Upper lobe of left lung (tissue), 6 donors: ENCODE measurements around the gene CADPS. TPM values are rescaled to one million over a fixed set of nuclear protein-coding genes. Genes with fewer than 3 reads are reported as not detected.

Experiments
- ATAC-seq, 2 donors: fragments of 200-7000 bp; cut with Tn5 transposase; one replicate each; pipeline ENCODE4 v1.9.1; 2022; ENCODE audit warnings: mild to moderate bottlenecking in 2 of 2, moderate library complexity in 2 of 2; ENCODE audit not compliant: low FRiP score in 2 of 2
- DNase-seq, 2 donors: peaks; one replicate each; pipeline ENCODE4 v3.0.0-alpha.2; 2019 to 2020
- H3K27ac ChIP-seq, 4 donors: fragments of 200-600 bp; sonication (generic); one replicate each; pipeline ENCODE4 v1.5.1; 2016 to 2019
- H3K27me3 ChIP-seq, 4 donors: fragments of 200-600 bp; sonication (generic); one replicate each; pipeline ENCODE4 v1.5.1; 2017 to 2019
- H3K36me3 ChIP-seq, 4 donors: fragments of 200-600 bp; sonication (generic); one replicate each; pipeline ENCODE4 v1.5.1; 2016 to 2019
- H3K4me1 ChIP-seq, 4 donors: fragments of 200-600 bp; sonication (generic); one replicate each; pipeline ENCODE4 v1.5.1; 2018 to 2019
- H3K4me3 ChIP-seq, 4 donors: fragments of 200-600 bp; sonication (generic); one replicate each; pipeline ENCODE4 v1.5.1; 2017 to 2019; ENCODE audit warnings: mild to moderate bottlenecking in 2 of 4, moderate library complexity in 1 of 4
- H3K9me3 ChIP-seq, 4 donors: fragments of 200-600 bp; sonication (generic); one replicate each; pipeline ENCODE4 v1.5.1; 2018 to 2019
- EP300 ChIP-seq, 4 donors: sonication (generic); formaldehyde crosslinking; IDR thresholded peaks; one replicate each; pipeline ENCODE4 v1.5.1; 2017; ENCODE audit warnings: antibody characterized with exemption in 4 of 4, control low read depth in 2 of 4
- POLR2A ChIP-seq, 4 donors: fragments of 450-650 bp; IDR thresholded peaks; one replicate each; pipeline ENCODE4 v1.5.1; 2016 to 2017; ENCODE audit warnings: antibody characterized with exemption in 4 of 4, mild to moderate bottlenecking in 2 of 4
- POLR2AphosphoS5 ChIP-seq, 2 donors: sonication (generic); formaldehyde crosslinking; IDR thresholded peaks; one replicate each; pipeline ENCODE4 v1.5.1; 2017; ENCODE audit warnings: antibody characterized with exemption in 2 of 2
- WGBS, 2 donors: methylation state at CpG; one replicate each; pipeline ENCODE4 v1.1.5; 2017 to 2018; 5-methylcytosine and 5-hydroxymethylcytosine counted together
- total RNA-seq, 6 donors: library from RNA; depleted of rRNA in 4 of 6; stranded (reverse); fragments of >200 nt in 4 of 6; gene quantifications; one replicate each; pipeline versions ENCODE4 v1.1.0 to v1.2.1, GENCODE V29; 2016 to 2021
- TF ChIP-seq, protein P1 (sequence below), 6 experiments: fragments of 450-650 bp in 4 of 6; fragments of 200-600 bp in 2 of 6; sonication (generic) in 2 of 6; IDR thresholded peaks; one replicate each; pipeline ENCODE4 v1.5.1; 2016 to 2019; ENCODE audit warnings: antibody characterized with exemption in 6 of 6
- donor health status: DM: no; HTN: no; CAD: no; lungs with moderate emphysema.
- donor health status: DM: no; HTN: yes; CAD: no; lungs with severe emphysema.

CADPS gene
- total RNA-seq, 6 donors from 2014 or later = 0.29 to 1.5 (median 1.2) TPM; not detected in 3

DNA sequence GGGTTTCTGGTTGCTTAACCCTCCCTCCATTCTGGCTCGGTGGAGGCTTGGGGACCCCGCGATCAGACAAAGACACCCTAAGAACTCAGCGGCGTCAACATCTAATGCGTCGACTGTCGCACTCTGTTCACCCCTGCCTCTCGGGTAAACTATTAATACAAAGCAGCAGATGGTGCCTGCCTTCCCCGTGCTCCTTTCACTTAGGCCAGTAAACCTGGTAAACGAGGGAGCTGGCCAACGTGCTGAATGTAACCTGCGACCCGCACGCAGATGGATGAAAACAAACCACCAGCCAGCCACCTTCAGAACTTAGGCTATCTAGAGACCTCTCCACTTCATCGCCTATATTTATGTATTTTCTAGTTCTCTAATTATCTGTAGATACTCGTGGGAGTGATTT lies 848 bp upstream of the CADPS start:
- H3K4me1 ChIP-seq = peaks cover 8 to 17% (median 13%) of the 10 kb centered on the region in 4 donors
- peaks cover 0 to 22% (median 10%) of the 10 kb centered on the region in 4 donors for H3K27me3 ChIP-seq
- peaks cover 0 to 8% (median 0%) of the 10 kb centered on the region in 4 donors for H3K9me3 ChIP-seq
- H3K27ac ChIP-seq = no peak overlapping the region
- no peak overlapping the region for H3K4me3 ChIP-seq
- no peak for TF ChIP-seq EP300 (IDR thresholded peaks at IDR 0.05)
- TF ChIP-seq POLR2AphosphoS5 (IDR thresholded peaks at IDR 0.05) = no peak
- no peak for TF ChIP-seq POLR2A (IDR thresholded peaks at IDR 0.05)
- TF ChIP-seq, protein P1, sequence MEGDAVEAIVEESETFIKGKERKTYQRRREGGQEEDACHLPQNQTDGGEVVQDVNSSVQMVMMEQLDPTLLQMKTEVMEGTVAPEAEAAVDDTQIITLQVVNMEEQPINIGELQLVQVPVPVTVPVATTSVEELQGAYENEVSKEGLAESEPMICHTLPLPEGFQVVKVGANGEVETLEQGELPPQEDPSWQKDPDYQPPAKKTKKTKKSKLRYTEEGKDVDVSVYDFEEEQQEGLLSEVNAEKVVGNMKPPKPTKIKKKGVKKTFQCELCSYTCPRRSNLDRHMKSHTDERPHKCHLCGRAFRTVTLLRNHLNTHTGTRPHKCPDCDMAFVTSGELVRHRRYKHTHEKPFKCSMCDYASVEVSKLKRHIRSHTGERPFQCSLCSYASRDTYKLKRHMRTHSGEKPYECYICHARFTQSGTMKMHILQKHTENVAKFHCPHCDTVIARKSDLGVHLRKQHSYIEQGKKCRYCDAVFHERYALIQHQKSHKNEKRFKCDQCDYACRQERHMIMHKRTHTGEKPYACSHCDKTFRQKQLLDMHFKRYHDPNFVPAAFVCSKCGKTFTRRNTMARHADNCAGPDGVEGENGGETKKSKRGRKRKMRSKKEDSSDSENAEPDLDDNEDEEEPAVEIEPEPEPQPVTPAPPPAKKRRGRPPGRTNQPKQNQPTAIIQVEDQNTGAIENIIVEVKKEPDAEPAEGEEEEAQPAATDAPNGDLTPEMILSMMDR (IDR thresholded peaks at IDR 0.05) = no peak
- DNase-seq (peak in 1 of 2 donors; percentile 28), ATAC-seq (no peak)
- no peaks in the 10 kb centered on the region for H3K36me3 ChIP-seq
- WGBS, 2 donors = 5 to 10% methylated on average over 17 of the region's 17 CpGs

DNA sequence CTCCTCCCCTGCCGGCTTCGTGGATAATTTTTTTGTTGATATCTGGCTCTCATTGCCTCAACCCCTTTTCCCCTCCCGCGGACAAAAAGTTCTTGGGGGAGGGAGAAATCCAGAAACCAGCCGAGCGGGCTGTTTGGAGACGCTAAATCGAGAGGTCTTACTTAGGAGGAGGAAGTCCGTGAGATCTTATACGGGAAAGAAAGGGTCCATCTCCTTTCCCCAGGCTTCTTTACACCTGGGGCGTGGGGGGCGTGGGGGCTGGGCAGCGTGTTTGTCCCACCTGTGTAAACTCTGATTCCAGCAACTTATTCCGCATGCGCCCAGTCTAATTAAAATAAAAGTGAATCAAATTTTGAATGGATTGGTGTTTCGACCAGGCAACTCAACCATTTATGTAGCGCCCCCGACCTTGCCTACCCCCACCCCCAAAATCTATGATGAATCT lies 364 bp upstream of the CADPS start:
- Histone ChIP-seq H3K4me3 (no peak overlapping the region), H3K27ac (no peak overlapping the region), H3K36me3 (no peaks in the 10 kb centered on the region), H3K27me3 (peaks cover 0 to 22% (median 10%) of the 10 kb centered on the region in 4 donors), H3K9me3 (peaks cover 0 to 8% (median 0%) of the 10 kb centered on the region in 4 donors), H3K4me1 (peaks cover 8 to 17% (median 13%) of the 10 kb centered on the region in 4 donors)
- ATAC-seq (no peak), DNase-seq (peak in 1 of 2 donors; percentile 14)
- WGBS, 2 donors = 6 to 8% methylated on average over 18 of the region's 18 CpGs
- TF ChIP-seq, protein P1 (IDR thresholded peaks at IDR 0.05) = no peak
- TF ChIP-seq POLR2A (IDR thresholded peaks at IDR 0.05) (no peak), POLR2AphosphoS5 (IDR thresholded peaks at IDR 0.05) (no peak), EP300 (IDR thresholded peaks at IDR 0.05) (no peak)

DNA sequence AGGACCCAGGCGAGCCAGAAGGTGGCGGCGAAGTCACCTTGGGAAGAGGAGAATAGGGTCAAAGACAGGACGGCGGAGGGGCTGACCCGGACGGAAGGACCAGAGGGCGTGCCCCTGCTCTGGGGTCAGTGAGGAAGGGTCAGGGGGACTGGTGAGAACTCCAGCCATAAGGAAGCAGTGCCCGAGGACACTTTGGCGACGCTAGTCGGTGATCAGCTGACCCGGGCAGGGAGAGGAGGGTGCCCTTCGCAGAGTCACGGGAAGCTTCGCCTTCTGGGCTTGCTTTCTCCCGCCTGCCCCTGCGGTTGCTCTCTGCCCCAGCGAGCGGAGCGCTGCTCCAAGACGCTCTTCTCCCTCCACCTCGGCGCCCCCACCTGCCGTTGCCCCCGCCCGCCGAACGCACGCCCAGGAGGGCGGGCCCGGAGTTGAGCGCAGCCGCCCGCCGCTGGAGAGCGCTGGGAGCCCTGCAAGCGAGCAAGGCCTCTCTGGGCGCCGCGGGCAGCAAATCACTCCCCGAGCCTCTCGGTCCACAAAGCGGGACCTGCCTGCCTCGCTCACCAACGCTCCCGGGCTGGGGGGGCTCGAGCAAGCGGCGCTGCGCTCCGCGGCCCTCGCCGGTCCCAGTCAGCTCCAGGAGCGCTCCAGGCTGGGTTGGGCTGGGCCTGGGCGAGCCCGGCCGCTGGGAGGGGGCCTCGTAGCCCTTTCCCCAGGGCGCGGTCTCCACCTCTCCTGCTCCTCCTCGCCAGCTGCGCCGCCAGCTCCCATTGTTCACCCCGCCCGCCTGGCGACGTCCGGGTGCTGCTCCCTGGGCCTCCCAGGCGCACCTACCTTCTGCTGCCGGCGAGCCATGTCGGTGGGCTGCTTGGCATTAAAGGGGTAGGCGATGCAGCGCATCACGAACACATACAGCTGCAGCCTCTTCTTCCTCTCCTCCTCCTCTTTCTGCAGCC lies 1.2 kb downstream of the CADPS start:
- peak overlapping the region in 3 of 4 donors; percentile 24 to 49 (median 42) for H3K4me3 ChIP-seq
- peaks cover 0 to 8% (median 0%) of the 10 kb centered on the region in 4 donors for H3K9me3 ChIP-seq
- H3K27me3 ChIP-seq = peaks cover 0 to 22% (median 10%) of the 10 kb centered on the region in 4 donors
- H3K27ac ChIP-seq = no peak overlapping the region
- H3K4me1 ChIP-seq = peaks cover 8 to 17% (median 13%) of the 10 kb centered on the region in 4 donors
- TF ChIP-seq POLR2A (IDR thresholded peaks at IDR 0.05) (no peak), POLR2AphosphoS5 (IDR thresholded peaks at IDR 0.05) (no peak), EP300 (IDR thresholded peaks at IDR 0.05) (no peak)
- TF ChIP-seq, protein P1 (IDR thresholded peaks at IDR 0.05) = no peak
- ATAC-seq (peak; percentile 30 to 56), DNase-seq (peak in 1 of 2 donors; percentile 86)
- no peaks in the 10 kb centered on the region for H3K36me3 ChIP-seq
- 1 to 3% methylated on average over 29 to 61 of the region's 77 CpGs for WGBS, 2 donors

DNA sequence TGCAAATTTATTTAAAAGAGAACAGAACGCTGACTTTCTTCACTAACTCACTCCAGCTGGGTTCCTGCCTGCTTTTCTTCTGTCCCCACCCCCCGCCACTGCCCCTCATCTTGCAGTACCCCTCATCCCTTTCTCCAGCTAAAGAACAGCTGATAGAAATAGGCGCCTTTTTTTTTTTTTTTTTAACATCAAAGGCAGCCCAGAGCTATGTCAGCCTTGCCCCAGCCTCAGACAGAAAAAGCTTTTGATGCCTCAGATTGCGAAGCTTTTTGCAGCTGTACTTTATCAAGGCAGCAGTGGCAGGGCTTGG lies 1.8 kb downstream of the CADPS start:
- no peak for ATAC-seq
- Histone ChIP-seq H3K4me1 (peaks cover 8 to 17% (median 13%) of the 10 kb centered on the region in 4 donors), H3K9me3 (peaks cover 0 to 8% (median 0%) of the 10 kb centered on the region in 4 donors), H3K27ac (no peak overlapping the region), H3K27me3 (peaks cover 0 to 22% (median 10%) of the 10 kb centered on the region in 4 donors), H3K36me3 (no peaks in the 10 kb centered on the region), H3K4me3 (peak overlapping the region in 2 of 4 donors; percentile 42 to 49)
- no peak for DNase-seq
- 5 to 13% methylated on average over 4 of the region's 4 CpGs for whole genome bisulfite sequencing, 2 donors
- no peak for TF ChIP-seq EP300 (IDR thresholded peaks at IDR 0.05)
- TF ChIP-seq, protein P1 (IDR thresholded peaks at IDR 0.05) = no peak
- no peak for TF ChIP-seq POLR2AphosphoS5 (IDR thresholded peaks at IDR 0.05)
- TF ChIP-seq POLR2A (IDR thresholded peaks at IDR 0.05) = no peak
